Kidney (tissue), 14 donors: Measurements from ENCODE around the gene PIGS. TPM values are rescaled to one million over a fixed set of nuclear protein-coding genes. Genes with fewer than 3 reads are reported as not detected.
A peak's percentile ranks its signal among the peaks of the same experiment; 100 is the strongest.

ENCODE experiments used
- DNase-seq, 5 donors: peaks; one replicate each; pipeline ENCODE4 v3.0.0-alpha.2; 2013 to 2020
- FAIRE-seq: peaks from 2 replicates; lab custom pipeline; 2012; peaks lifted over from hg19 to GRCh38; lab: Jason Lieb, UNC
- H3K27ac ChIP-seq, 2 donors: one replicate each; pipeline ENCODE4 v1.7.0; 2013; ENCODE audit warnings: low read depth in 2 of 2, low read length in 2 of 2, inconsistent platforms in 1 of 2
- H3K27me3 ChIP-seq: one replicate; pipeline ENCODE4 v1.7.1; 2013; ENCODE audit warnings: low read length, inconsistent platforms; ENCODE audit not compliant: control insufficient read depth, insufficient read depth
- H3K36me3 ChIP-seq, 3 donors: one replicate each; pipeline versions ENCODE4 v1.7.0 to v1.7.1; 2013; ENCODE audit warnings: low read length in 3 of 3, control low read depth in 1 of 3, inconsistent platforms in 1 of 3; ENCODE audit not compliant: insufficient read depth in 3 of 3, control insufficient read depth in 2 of 3
- H3K4me1 ChIP-seq, 3 donors: one replicate each; pipeline versions ENCODE4 v1.7.0 to v1.7.1; 2013; ENCODE audit warnings: low read length in 3 of 3, inconsistent platforms in 1 of 3, low read depth in 1 of 3; ENCODE audit not compliant: control insufficient read depth in 2 of 3, insufficient read depth in 2 of 3
- H3K4me3 ChIP-seq, 3 donors: one replicate each; pipeline versions ENCODE4 v1.7.0 to v1.8.1; 2013; ENCODE audit warnings: low read length in 3 of 3, control low read depth in 1 of 3, inconsistent platforms in 1 of 3
- H3K9ac ChIP-seq, 3 donors: one replicate each; pipeline versions ENCODE4 v1.7.0 to v1.7.1; 2013; ENCODE audit warnings: low read length in 3 of 3, control low read depth in 1 of 3, inconsistent platforms in 1 of 3
- H3K9me3 ChIP-seq, 3 donors: one replicate each; pipeline versions ENCODE4 v1.7.0 to v1.7.1; 2013; ENCODE audit warnings: low read length in 3 of 3, control low read depth in 1 of 3, inconsistent platforms in 1 of 3; ENCODE audit not compliant: control insufficient read depth in 2 of 3, insufficient read depth in 1 of 3
- CTCF ChIP-seq: IDR thresholded peaks from 3 replicates; pipeline ENCODE4 v1.5.1; 2012; ENCODE audit warnings: mild to moderate bottlenecking, moderate library complexity, borderline replicate concordance; ENCODE audit not compliant: insufficient read depth; ENCODE audit errors: extremely low read depth
- intact Hi-C: fragments of 100-400 bp; cut with DNase I; formaldehyde crosslinking; loops from one replicate; pipeline ENCODE4 v1.11.1; 2022
- polyA plus RNA-seq: library from polyadenylated mRNA; stranded (reverse); fragments of 350-450 nt; fragmentation: Illumina TruSeq; extraction: RNeasy Lipid Tissue Mini Kit (QIAGEN cat#74804); gene quantifications from one replicate; pipeline ENCODE4 v1.2.3, GENCODE V29; 2014; ENCODE audit warnings: low read depth, low replicate concordance; ENCODE audit not compliant: insufficient read depth
- total RNA-seq: library from RNA; stranded (reverse); fragmentation: NEBNext Ultra II Directional; extraction: Animal tissue kit (Norgen Biotek cat#: 25700); gene quantifications from one replicate; pipeline ENCODE4 v1.2.1, GENCODE V29; 2021
- donor health status: control.
- donor health status: control.
- donor health status: control.
- donor health status: control.
- donor health status: control.
- donor health status: DM: yes; HTN: yes; CAD: no.
- donor health status: Normal renal cell carcinoma (clear cell type).

Gene PIGS
- total and polyA plus RNA-seq, 2 donors from 2014 or later, result 60.6 to 75.0 TPM

- no peak overlapping the region for H3K27ac ChIP-seq
- DNase-seq (peak in 1 of 5 donors; percentile 19), FAIRE-seq (no peak)
- peaks cover 2 to 12% (median 8%) of the 10 kb centered on the region in 3 donors for H3K4me1 ChIP-seq
- H3K36me3 ChIP-seq, result peaks cover 7 to 40% (median 35%) of the 10 kb centered on the region in 3 donors
- no peaks in the 10 kb centered on the region for H3K27me3 ChIP-seq
- no peak for TF ChIP-seq CTCF
- H3K9ac ChIP-seq, result peak overlapping the region in 1 of 3 donors; percentile 66
- intact Hi-C loops, result no loop called here
- peak overlapping the region in 2 of 3 donors; percentile 65 to 69 for H3K4me3 ChIP-seq
- no peaks in the 10 kb centered on the region for H3K9me3 ChIP-seq
Observed at GRCh38 chr17:28553000-28553505, 18.3 kb downstream of the PIGS start.

- H3K27me3 ChIP-seq, result no peaks in the 10 kb centered on the region
- peak within 1 kb of the TSS; percentile 37 to 66 (median 43) for H3K9ac ChIP-seq
- peaks cover 7 to 33% (median 30%) of the 10 kb centered on the region in 3 donors for H3K36me3 ChIP-seq
- FAIRE-seq (no peak), DNase-seq (peak; percentile 86 to 95 (median 91))
- H3K9me3 ChIP-seq, result no peaks in the 10 kb centered on the region
- intact Hi-C loops, result no loop called here
- peak within 1 kb of the TSS; percentile 13 to 69 (median 65) for H3K4me3 ChIP-seq
- H3K4me1 ChIP-seq, result peaks cover 2 to 12% (median 8%) of the 10 kb centered on the region in 3 donors
- no peak within 1 kb of the TSS for H3K27ac ChIP-seq
- no peak for TF ChIP-seq CTCF
Observed at GRCh38 chr17:28552176-28552999, 18.9 kb downstream of the PIGS start, which contains the start of gene UNC119. Gene UNC119 (minus strand): TSS chr17:28552624. CDS start chr17:28552557, 67 bp downstream.

- H3K36me3 ChIP-seq, result peaks cover 5 to 27% (median 23%) of the 10 kb centered on the region in 3 donors
- no peak for TF ChIP-seq CTCF
- intact Hi-C loops, result no loop called here
- H3K27me3 ChIP-seq, result no peaks in the 10 kb centered on the region
- H3K27ac ChIP-seq, result no peak overlapping the region
- H3K4me1 ChIP-seq, result peaks cover 2 to 12% (median 8%) of the 10 kb centered on the region in 3 donors
- DNase-seq (peak in 3 of 5 donors; percentile 37 to 71 (median 55)), FAIRE-seq (no peak)
- peak overlapping the region in 2 of 3 donors; percentile 37 to 43 for H3K9ac ChIP-seq
- H3K9me3 ChIP-seq, result no peaks in the 10 kb centered on the region
- H3K4me3 ChIP-seq, result peak overlapping the region; percentile 13 to 69 (median 26)
Observed at GRCh38 chr17:28551421-28552175, 19.7 kb downstream of the PIGS start.
